ENCODE data around the gene WSCD1.

- no peak for TF ChIP-seq EZH2 (IDR thresholded peaks at IDR 0.05)
- TF ChIP-seq FOXP2 (optimal IDR thresholded peaks at IDR 0.05; ENCODE audit: control extremely low read depth, extremely low read length, insufficient read depth) = no peak
- TF ChIP-seq POLR2AphosphoS5 (IDR thresholded peaks at IDR 0.05; ENCODE audit: borderline replicate concordance, low read depth, low read length) = no peak
These were observed 26.2 kb downstream of the WSCD1 start for GRCh38 chr17:6096201-6097004.
